MM.1S (cell line): Measurements from ENCODE around the gene DDX25.

Source experiments
- DNase-seq: peaks from one replicate; pipeline ENCODE4 v3.0.0-alpha.2; 2015
- H2AFZ ChIP-seq: fragments of 300-600 bp; sonication (generic); 2 replicates; pipeline ENCODE4 v1.6.0; 2016; ENCODE audit warnings: antibody characterized with exemption, low read length
- H3F3A ChIP-seq: fragments of 300-600 bp; sonication (generic); 2 replicates; pipeline ENCODE4 v1.6.1; 2016; ENCODE audit warnings: mild to moderate bottlenecking, antibody characterized with exemption, low read length, moderate library complexity, mixed read lengths; ENCODE audit not compliant: insufficient read depth
- H3K27ac ChIP-seq: fragments of 300-600 bp; sonication (generic); 2 replicates; pipeline ENCODE4 v1.5.1; 2016; ENCODE audit warnings: mild to moderate bottlenecking, low read length
- H3K27me3 ChIP-seq: fragments of 300-600 bp; sonication (generic); replicated peaks from 2 replicates; pipeline ENCODE4 v1.6.0; 2016; ENCODE audit warnings: low read length; ENCODE audit not compliant: insufficient read depth
- H3K36me3 ChIP-seq: fragments of 300-600 bp; sonication (generic); replicated peaks from 2 replicates; pipeline ENCODE4 v1.6.1; 2016; ENCODE audit warnings: mild to moderate bottlenecking, low read length, mixed read lengths; ENCODE audit not compliant: insufficient read depth
- H3K4me1 ChIP-seq: fragments of 300-600 bp; sonication (generic); 2 replicates; pipeline ENCODE4 v1.6.1; 2016; ENCODE audit warnings: low read length, mixed read lengths
- H3K4me2 ChIP-seq: fragments of 300-600 bp; sonication (generic); 2 replicates; pipeline ENCODE4 v1.6.0; 2016; ENCODE audit warnings: low read depth, low read length
- H3K4me3 ChIP-seq: fragments of 300-600 bp; sonication (generic); 2 replicates; pipeline ENCODE4 v1.5.1; 2016; ENCODE audit warnings: low read length, mixed read lengths
- H3K79me2 ChIP-seq: fragments of 300-600 bp; sonication (generic); 2 replicates; pipeline ENCODE4 v1.6.1; 2016; ENCODE audit warnings: mixed run types, low read length, mixed read lengths
- H3K9ac ChIP-seq: fragments of 300-600 bp; sonication (generic); 2 replicates; pipeline ENCODE4 v1.6.1; 2016; ENCODE audit warnings: low read length, mixed read lengths
- H3K9me2 ChIP-seq: fragments of 300-600 bp; sonication (generic); replicated peaks from 2 replicates; pipeline ENCODE4 v1.6.1; 2016; ENCODE audit warnings: mild to moderate bottlenecking, low read length, mixed read lengths; ENCODE audit not compliant: insufficient read depth
- H3K9me3 ChIP-seq: fragments of 300-600 bp; sonication (generic); replicated peaks from 2 replicates; pipeline ENCODE4 v1.6.1; 2016; ENCODE audit warnings: mild to moderate bottlenecking, low read length, mixed read lengths; ENCODE audit not compliant: insufficient read depth
- H4K20me1 ChIP-seq: fragments of 300-600 bp; sonication (generic); 2 replicates; pipeline ENCODE4 v1.6.1; 2016; ENCODE audit warnings: mild to moderate bottlenecking, low read length, moderate library complexity, mixed read lengths; ENCODE audit not compliant: insufficient read depth
- EZH2 ChIP-seq: fragments of 300-600 bp; sonication (generic); optimal IDR thresholded peaks from 2 replicates; pipeline ENCODE3; 2017; ENCODE audit warnings: low read depth, mild to moderate bottlenecking, antibody characterized with exemption, low read length, mixed read lengths
- EZH2phosphoT487 ChIP-seq: fragments of 300-600 bp; sonication (generic); IDR thresholded peaks from 2 replicates; pipeline ENCODE4 v1.6.1; 2018; ENCODE audit warnings: antibody characterized with exemption, low read length
- TF ChIP-seq, protein P1 (sequence below): fragments of 300-600 bp; sonication (generic); IDR thresholded peaks from 2 replicates; pipeline ENCODE4 v1.5.1; 2016; ENCODE audit warnings: antibody characterized with exemption, low read length, mixed read lengths

Gene DDX25

DNA sequence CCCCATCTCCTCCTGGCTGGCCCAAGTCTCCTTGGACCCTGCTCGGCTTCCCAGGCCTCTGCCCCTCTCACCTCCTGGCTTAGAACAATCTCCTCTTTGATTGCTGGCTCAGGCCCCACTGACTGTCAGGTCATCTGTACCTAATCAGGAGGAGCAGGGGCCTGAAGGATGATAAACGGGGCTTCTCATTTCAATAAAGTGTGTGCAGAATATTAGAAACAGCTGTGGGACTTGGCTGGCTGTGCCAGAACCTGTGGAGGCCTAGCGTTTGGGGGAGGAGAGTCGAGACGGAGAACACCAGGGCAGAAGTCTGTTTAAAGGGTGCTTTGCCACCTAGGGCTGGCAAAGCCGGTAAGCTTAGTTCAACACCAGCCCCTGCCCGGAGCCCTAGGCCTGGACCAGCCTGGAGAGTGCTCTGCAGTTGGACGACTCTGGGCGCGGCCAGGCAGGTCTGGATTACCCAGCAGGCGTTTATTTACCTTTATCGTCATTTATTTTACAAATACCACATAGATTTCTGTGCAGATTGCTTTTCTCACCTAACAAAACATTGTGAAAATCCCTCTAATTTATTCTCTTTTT is 31.4 kb downstream of the DDX25 start:
- no peak overlapping the region for H3K27ac ChIP-seq
- no peak overlapping the region for H3K9ac ChIP-seq
- no peaks in the 10 kb centered on the region for H4K20me1 ChIP-seq
- no peaks in the 10 kb centered on the region for H3K9me2 ChIP-seq
- no peaks in the 10 kb centered on the region for H3K27me3 ChIP-seq
- TF ChIP-seq EZH2, result no peak
- TF ChIP-seq, protein P1, sequence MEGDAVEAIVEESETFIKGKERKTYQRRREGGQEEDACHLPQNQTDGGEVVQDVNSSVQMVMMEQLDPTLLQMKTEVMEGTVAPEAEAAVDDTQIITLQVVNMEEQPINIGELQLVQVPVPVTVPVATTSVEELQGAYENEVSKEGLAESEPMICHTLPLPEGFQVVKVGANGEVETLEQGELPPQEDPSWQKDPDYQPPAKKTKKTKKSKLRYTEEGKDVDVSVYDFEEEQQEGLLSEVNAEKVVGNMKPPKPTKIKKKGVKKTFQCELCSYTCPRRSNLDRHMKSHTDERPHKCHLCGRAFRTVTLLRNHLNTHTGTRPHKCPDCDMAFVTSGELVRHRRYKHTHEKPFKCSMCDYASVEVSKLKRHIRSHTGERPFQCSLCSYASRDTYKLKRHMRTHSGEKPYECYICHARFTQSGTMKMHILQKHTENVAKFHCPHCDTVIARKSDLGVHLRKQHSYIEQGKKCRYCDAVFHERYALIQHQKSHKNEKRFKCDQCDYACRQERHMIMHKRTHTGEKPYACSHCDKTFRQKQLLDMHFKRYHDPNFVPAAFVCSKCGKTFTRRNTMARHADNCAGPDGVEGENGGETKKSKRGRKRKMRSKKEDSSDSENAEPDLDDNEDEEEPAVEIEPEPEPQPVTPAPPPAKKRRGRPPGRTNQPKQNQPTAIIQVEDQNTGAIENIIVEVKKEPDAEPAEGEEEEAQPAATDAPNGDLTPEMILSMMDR, result no peak
- no peak overlapping the region for H3K4me2 ChIP-seq
- no peaks in the 10 kb centered on the region for H3K9me3 ChIP-seq
- H3K4me1 ChIP-seq, result no peaks in the 10 kb centered on the region
- no peaks in the 10 kb centered on the region for H3K79me2 ChIP-seq
- H3K36me3 ChIP-seq, result no peaks in the 10 kb centered on the region
- H2AFZ ChIP-seq, result 0 out of 2 replicates have a peak overlapping the region, but pooled peaks have one; percentile 7
- no peak for DNase-seq
- H3F3A ChIP-seq, result no peaks in the 10 kb centered on the region
- H3K4me3 ChIP-seq, result no peak overlapping the region

- no peak overlapping the region for H3K4me2 ChIP-seq
Measured at GRCh38 chr11:125938418-125938817, 34.1 kb downstream of the DDX25 start.

DNA sequence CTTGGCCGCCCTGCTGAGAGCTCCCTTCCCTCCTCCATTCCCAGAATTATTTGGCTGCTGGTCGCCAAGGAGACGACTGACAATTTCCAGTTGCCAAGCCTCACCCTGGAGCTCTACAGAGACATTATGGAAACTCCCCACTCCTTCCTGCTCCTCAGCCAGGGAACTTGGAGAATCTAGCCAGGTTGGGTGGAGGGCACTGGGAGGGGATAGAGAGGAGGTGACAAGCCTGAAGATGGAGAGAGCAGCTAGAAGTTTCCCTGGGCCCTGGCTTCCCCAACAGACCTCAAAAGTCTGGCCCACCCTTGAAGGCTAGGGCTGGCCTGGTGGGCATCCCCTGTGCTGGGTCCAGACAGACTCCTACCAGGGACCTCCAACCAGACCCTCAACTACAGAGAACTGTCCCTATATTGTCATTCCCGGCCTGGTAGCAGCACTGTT is 34.8 kb downstream of the DDX25 start:
- no peak overlapping the region for H3K4me3 ChIP-seq
- H3K4me1 ChIP-seq, result peaks cover 5% of the 10 kb centered on the region
- no peaks in the 10 kb centered on the region for H3K27me3 ChIP-seq
- no peaks in the 10 kb centered on the region for H3K9me2 ChIP-seq
- no peak for TF ChIP-seq EZH2
- no peak for TF ChIP-seq EZH2phosphoT487
- H3K79me2 ChIP-seq, result no peaks in the 10 kb centered on the region
- H3K4me2 ChIP-seq, result no peak overlapping the region
- no peaks in the 10 kb centered on the region for H4K20me1 ChIP-seq
- no peaks in the 10 kb centered on the region for H3K36me3 ChIP-seq
- no peaks in the 10 kb centered on the region for H3K9me3 ChIP-seq
- H3K9ac ChIP-seq, result no peak overlapping the region
- no peak overlapping the region for H2AFZ ChIP-seq
- no peak for DNase-seq
- H3F3A ChIP-seq, result no peaks in the 10 kb centered on the region
- H3K27ac ChIP-seq, result no peak overlapping the region

More at GRCh38 chr11:125938418-125938817, 34.1 kb downstream of the DDX25 start:
- DNase-seq, result no peak
- no peaks in the 10 kb centered on the region for H4K20me1 ChIP-seq
- no peak overlapping the region for H3K27ac ChIP-seq
- H3K9me2 ChIP-seq, result no peaks in the 10 kb centered on the region
- H3K4me1 ChIP-seq, result peaks cover 5% of the 10 kb centered on the region
- no peaks in the 10 kb centered on the region for H3K27me3 ChIP-seq
- TF ChIP-seq EZH2 (no peak), EZH2phosphoT487 (no peak)
- TF ChIP-seq, protein P1, result no peak
- no peak overlapping the region for H2AFZ ChIP-seq
- no peaks in the 10 kb centered on the region for H3F3A ChIP-seq
- H3K9ac ChIP-seq, result no peak overlapping the region
- no peaks in the 10 kb centered on the region for H3K9me3 ChIP-seq
- H3K4me3 ChIP-seq, result no peak overlapping the region
- H3K36me3 ChIP-seq, result no peaks in the 10 kb centered on the region
- H3K79me2 ChIP-seq, result no peaks in the 10 kb centered on the region

DNA sequence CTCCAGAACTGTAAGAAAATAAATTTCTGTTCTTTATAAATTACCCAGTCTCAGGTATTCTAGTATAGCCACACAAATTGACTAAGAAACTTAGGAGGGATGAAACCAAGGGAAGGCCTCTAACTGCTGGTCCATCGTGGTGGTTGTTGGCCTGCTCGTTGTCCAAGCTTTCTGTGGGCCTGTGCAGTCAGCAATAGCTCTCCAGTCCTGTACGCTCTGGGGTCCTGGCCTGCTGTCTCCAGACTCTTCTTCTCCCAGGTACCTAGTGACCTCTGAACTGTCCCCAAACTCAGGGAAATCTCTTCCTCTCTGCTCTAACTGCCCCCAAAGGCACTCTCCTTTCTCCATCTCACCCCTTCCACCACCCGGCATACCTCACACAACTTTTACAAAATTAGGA is 35.8 kb downstream of the DDX25 start:
- Histone ChIP-seq H3K27ac (no peak overlapping the region), H3K9me2 (no peaks in the 10 kb centered on the region), H3F3A (no peaks in the 10 kb centered on the region), H4K20me1 (no peaks in the 10 kb centered on the region), H3K27me3 (no peaks in the 10 kb centered on the region), H3K4me3 (no peak overlapping the region), H3K36me3 (no peaks in the 10 kb centered on the region), H3K79me2 (no peaks in the 10 kb centered on the region), H3K9me3 (no peaks in the 10 kb centered on the region), H3K4me1 (peaks cover 5% of the 10 kb centered on the region), H2AFZ (no peak overlapping the region), H3K4me2 (no peak overlapping the region), H3K9ac (no peak overlapping the region)
- TF ChIP-seq, protein P1, result no peak
- TF ChIP-seq EZH2phosphoT487 (no peak), EZH2 (no peak)
- DNase-seq, result no peak
